ENCODE data around the gene CTNNA2.

The CTNNA2 gene

DNA sequence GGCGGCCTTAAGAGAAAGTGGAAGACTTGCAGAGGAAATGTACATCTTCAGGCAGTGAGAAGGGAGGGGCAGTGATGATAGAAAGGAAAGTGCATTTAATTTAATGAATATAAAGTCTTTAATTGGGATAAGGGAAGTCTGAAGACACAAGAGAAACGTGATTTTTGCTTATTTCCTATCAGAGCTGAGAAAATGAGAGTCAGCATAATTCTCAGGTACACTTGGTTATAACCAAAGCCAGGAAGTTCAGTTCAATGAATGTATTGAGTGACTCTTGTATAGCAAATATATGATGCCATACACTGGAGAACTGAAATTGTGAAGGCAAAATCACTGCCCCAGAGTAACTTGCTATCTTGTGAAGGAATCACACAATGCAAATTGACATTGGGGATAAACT lies 535.4 kb downstream of the CTNNA2 start:
- TF ChIP-seq, protein P1, sequence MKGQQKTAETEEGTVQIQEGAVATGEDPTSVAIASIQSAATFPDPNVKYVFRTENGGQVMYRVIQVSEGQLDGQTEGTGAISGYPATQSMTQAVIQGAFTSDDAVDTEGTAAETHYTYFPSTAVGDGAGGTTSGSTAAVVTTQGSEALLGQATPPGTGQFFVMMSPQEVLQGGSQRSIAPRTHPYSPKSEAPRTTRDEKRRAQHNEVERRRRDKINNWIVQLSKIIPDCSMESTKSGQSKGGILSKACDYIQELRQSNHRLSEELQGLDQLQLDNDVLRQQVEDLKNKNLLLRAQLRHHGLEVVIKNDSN (IDR thresholded peaks at IDR 0.05) = no peak
- no peak for TF ChIP-seq FOXM1 (IDR thresholded peaks at IDR 0.05; ENCODE audit: borderline replicate concordance, low read depth)
- no peak for TF ChIP-seq TCF12 (IDR thresholded peaks at IDR 0.05; ENCODE audit: low read depth)
- TF ChIP-seq NFIC (IDR thresholded peaks at IDR 0.05) = no peak
- no peak for TF ChIP-seq ZBTB7A (IDR thresholded peaks at IDR 0.05; ENCODE audit: low read depth)
- no peak for TF ChIP-seq TAF1 (IDR thresholded peaks at IDR 0.05; ENCODE audit: low read depth)
- no peak for TF ChIP-seq EGR1 (IDR thresholded peaks at IDR 0.05)
- TF ChIP-seq RAD21 (IDR thresholded peaks at IDR 0.05; ENCODE audit: low read depth) = no peak
- no peak for TF ChIP-seq EP300 (IDR thresholded peaks at IDR 0.05; ENCODE audit: borderline replicate concordance)
- TF ChIP-seq YY1 (IDR thresholded peaks at IDR 0.05; ENCODE audit: low read depth) = no peak
- no peak for TF ChIP-seq CEBPB (IDR thresholded peaks at IDR 0.05)
- TF ChIP-seq CREB1 (IDR thresholded peaks at IDR 0.05; ENCODE audit: low read depth) = no peak
- TF ChIP-seq, protein P2, sequence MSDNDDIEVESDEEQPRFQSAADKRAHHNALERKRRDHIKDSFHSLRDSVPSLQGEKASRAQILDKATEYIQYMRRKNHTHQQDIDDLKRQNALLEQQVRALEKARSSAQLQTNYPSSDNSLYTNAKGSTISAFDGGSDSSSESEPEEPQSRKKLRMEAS (IDR thresholded peaks at IDR 0.05) = no peak
- TF ChIP-seq, protein P3, sequence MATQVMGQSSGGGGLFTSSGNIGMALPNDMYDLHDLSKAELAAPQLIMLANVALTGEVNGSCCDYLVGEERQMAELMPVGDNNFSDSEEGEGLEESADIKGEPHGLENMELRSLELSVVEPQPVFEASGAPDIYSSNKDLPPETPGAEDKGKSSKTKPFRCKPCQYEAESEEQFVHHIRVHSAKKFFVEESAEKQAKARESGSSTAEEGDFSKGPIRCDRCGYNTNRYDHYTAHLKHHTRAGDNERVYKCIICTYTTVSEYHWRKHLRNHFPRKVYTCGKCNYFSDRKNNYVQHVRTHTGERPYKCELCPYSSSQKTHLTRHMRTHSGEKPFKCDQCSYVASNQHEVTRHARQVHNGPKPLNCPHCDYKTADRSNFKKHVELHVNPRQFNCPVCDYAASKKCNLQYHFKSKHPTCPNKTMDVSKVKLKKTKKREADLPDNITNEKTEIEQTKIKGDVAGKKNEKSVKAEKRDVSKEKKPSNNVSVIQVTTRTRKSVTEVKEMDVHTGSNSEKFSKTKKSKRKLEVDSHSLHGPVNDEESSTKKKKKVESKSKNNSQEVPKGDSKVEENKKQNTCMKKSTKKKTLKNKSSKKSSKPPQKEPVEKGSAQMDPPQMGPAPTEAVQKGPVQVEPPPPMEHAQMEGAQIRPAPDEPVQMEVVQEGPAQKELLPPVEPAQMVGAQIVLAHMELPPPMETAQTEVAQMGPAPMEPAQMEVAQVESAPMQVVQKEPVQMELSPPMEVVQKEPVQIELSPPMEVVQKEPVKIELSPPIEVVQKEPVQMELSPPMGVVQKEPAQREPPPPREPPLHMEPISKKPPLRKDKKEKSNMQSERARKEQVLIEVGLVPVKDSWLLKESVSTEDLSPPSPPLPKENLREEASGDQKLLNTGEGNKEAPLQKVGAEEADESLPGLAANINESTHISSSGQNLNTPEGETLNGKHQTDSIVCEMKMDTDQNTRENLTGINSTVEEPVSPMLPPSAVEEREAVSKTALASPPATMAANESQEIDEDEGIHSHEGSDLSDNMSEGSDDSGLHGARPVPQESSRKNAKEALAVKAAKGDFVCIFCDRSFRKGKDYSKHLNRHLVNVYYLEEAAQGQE (IDR thresholded peaks at IDR 0.05; ENCODE audit: low read depth) = no peak
- no peak for TF ChIP-seq TEAD4 (IDR thresholded peaks at IDR 0.05)

DNA sequence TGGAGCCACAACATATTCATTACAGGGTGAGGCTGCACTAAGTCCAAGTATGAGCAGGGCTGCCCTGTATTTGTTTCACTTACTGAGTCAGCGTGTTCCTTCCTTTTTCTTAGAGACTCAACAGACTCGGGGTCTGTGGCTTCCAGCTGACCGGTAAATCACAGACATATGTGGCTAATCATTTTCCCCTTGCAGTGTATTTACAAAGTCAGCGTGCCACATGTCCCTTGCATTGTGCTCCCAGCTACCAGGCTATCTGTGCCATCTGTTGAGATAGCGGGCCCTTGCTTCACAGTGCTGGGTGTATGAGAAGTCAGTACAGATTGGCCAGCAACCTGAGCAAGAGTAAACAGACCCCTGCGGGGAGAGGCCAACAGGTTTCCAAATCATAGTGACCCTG lies 537.4 kb downstream of the CTNNA2 start:
- TF ChIP-seq TEAD4 (IDR thresholded peaks at IDR 0.05) (no peak), YY1 (IDR thresholded peaks at IDR 0.05; ENCODE audit: low read depth) (no peak), EGR1 (IDR thresholded peaks at IDR 0.05) (no peak), RAD21 (IDR thresholded peaks at IDR 0.05; ENCODE audit: low read depth) (no peak), TAF1 (IDR thresholded peaks at IDR 0.05; ENCODE audit: low read depth) (no peak)
- TF ChIP-seq, protein P1 (IDR thresholded peaks at IDR 0.05) = no peak

DNA sequence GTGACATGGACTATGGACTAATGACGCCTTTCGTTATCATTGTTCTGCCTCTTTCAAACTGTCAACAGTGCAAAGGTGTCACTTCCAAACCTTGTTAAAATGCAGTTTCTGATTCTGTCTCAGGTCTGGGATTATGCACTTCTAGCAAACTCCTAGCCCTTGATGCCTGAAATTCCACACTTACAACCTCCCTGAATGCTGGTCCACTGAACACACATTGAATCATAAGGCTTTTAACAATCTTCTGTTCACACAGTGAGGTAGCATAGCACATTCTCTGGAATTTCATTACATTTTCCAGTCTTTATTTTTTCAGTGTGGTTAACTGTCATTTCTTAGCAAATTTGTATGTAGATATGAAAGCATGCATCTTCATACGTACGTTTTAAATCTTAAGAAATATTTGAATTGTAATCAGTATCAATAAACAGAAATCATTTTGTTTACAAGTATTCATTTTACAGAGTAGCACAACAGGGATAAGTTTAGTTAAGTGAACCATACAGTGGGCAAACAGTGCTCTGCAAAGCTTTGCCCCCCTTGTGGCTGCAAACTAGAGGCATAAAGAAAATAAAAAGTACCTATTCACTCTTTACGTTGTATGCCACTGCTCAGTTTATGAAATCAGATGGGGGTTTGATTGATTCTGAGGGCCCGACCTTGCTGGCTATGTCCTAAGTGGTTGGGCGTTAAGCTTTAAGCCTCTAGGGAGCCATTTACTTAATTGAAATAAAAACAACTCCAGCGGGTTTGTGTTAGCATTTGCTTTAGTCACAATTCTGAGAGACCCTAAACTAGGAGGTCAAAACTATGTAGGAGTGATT lies 540.9 kb downstream of the CTNNA2 start:
- TF ChIP-seq FOXM1 (IDR thresholded peaks at IDR 0.05; ENCODE audit: borderline replicate concordance, low read depth) = no peak
- no peak for TF ChIP-seq YY1 (IDR thresholded peaks at IDR 0.05; ENCODE audit: low read depth)
- no peak for TF ChIP-seq TAF1 (IDR thresholded peaks at IDR 0.05; ENCODE audit: low read depth)
- TF ChIP-seq EP300 (IDR thresholded peaks at IDR 0.05; ENCODE audit: borderline replicate concordance) = no peak
- TF ChIP-seq TCF12 (IDR thresholded peaks at IDR 0.05; ENCODE audit: low read depth) = no peak
- no peak for TF ChIP-seq NFIC (IDR thresholded peaks at IDR 0.05)
- TF ChIP-seq, protein P3 (IDR thresholded peaks at IDR 0.05; ENCODE audit: low read depth) = no peak
- TF ChIP-seq, protein P1 (IDR thresholded peaks at IDR 0.05) = no peak
- TF ChIP-seq RAD21 (IDR thresholded peaks at IDR 0.05; ENCODE audit: low read depth) = no peak
- no peak for TF ChIP-seq EGR1 (IDR thresholded peaks at IDR 0.05)
- TF ChIP-seq ZBTB7A (IDR thresholded peaks at IDR 0.05; ENCODE audit: low read depth) = no peak
- TF ChIP-seq CEBPB (IDR thresholded peaks at IDR 0.05) = no peak

DNA sequence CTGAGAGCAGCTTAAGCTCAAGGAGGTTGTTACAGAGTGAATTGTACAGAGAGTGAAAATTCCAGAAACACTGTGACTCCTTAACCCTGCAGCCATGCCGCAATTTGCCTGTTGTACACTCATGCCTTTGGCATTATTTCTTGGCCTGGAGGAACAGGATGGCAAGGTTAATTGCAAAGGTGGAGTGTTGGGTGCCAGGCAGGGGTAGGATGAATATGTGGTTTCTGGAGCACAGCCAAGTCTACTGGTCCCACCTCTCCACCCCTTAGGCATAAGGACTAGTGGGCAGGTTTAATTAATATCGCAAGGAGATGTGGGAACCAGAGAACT lies 541.5 kb downstream of the CTNNA2 start:
- TF ChIP-seq ZBTB7A (IDR thresholded peaks at IDR 0.05; ENCODE audit: low read depth) (no peak), CREB1 (IDR thresholded peaks at IDR 0.05; ENCODE audit: low read depth) (no peak), EGR1 (IDR thresholded peaks at IDR 0.05) (no peak), CEBPB (IDR thresholded peaks at IDR 0.05) (no peak), FOXM1 (IDR thresholded peaks at IDR 0.05; ENCODE audit: borderline replicate concordance, low read depth) (no peak), TEAD4 (IDR thresholded peaks at IDR 0.05) (no peak), TCF12 (IDR thresholded peaks at IDR 0.05; ENCODE audit: low read depth) (no peak), NFIC (IDR thresholded peaks at IDR 0.05) (no peak), RAD21 (IDR thresholded peaks at IDR 0.05; ENCODE audit: low read depth) (no peak), YY1 (IDR thresholded peaks at IDR 0.05; ENCODE audit: low read depth) (no peak), EP300 (IDR thresholded peaks at IDR 0.05; ENCODE audit: borderline replicate concordance) (no peak), TAF1 (IDR thresholded peaks at IDR 0.05; ENCODE audit: low read depth) (no peak)
- TF ChIP-seq, protein P1 (IDR thresholded peaks at IDR 0.05) = no peak
- TF ChIP-seq, protein P3 (IDR thresholded peaks at IDR 0.05; ENCODE audit: low read depth) = no peak
- TF ChIP-seq, protein P2 (IDR thresholded peaks at IDR 0.05) = no peak
